Esophagus muscularis mucosa (tissue), 3 donors: ENCODE measurements around the gene COG5.

Experiments
- POLR2A ChIP-seq: fragments of 450-650 bp; IDR thresholded peaks from one replicate; pipeline ENCODE4 v1.6.1; 2017; ENCODE audit warnings: antibody characterized with exemption, moderate library complexity, mild to moderate bottlenecking, low read depth
- TF ChIP-seq, protein P1 (sequence below), 3 experiments: fragments of 200-600 bp in 2 of 3; fragments of 450-650 bp in 1 of 3; sonication (generic) in 2 of 3; IDR thresholded peaks; one replicate each; pipeline ENCODE4 v1.5.1; 2017 to 2019; ENCODE audit warnings: antibody characterized with exemption in 3 of 3, mild to moderate bottlenecking in 2 of 3, moderate library complexity in 1 of 3

DNA sequence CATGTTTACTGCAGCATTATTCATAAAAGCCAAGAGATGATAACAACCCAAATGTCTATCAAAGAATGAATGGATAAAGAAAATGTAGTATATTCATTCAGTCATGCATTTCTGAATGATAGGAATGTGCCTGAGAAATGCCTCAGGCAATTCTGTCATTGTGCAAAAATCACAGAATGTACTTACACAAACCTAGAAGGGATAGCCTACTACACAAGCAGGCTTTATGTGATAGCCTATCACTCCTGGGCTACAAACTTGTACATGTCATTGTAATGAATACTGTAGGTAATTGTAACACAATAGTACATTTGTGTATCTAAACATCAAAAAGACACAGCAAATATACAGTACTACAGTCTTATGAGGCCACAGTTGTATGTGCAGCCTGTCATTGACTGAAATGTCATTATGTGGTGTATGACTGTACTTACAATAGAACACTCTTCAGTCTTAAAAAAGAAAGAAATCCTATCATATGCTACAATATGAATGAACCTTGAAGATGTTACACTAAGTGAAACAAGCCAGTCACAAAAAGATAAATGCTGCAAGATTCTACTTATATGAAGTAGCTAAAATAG is 235.6 kb downstream of the COG5 start:
- TF ChIP-seq POLR2A: no peak
- TF ChIP-seq, protein P1, sequence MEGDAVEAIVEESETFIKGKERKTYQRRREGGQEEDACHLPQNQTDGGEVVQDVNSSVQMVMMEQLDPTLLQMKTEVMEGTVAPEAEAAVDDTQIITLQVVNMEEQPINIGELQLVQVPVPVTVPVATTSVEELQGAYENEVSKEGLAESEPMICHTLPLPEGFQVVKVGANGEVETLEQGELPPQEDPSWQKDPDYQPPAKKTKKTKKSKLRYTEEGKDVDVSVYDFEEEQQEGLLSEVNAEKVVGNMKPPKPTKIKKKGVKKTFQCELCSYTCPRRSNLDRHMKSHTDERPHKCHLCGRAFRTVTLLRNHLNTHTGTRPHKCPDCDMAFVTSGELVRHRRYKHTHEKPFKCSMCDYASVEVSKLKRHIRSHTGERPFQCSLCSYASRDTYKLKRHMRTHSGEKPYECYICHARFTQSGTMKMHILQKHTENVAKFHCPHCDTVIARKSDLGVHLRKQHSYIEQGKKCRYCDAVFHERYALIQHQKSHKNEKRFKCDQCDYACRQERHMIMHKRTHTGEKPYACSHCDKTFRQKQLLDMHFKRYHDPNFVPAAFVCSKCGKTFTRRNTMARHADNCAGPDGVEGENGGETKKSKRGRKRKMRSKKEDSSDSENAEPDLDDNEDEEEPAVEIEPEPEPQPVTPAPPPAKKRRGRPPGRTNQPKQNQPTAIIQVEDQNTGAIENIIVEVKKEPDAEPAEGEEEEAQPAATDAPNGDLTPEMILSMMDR (IDR thresholded peaks at IDR 0.05): no peak
